Measurements from ENCODE around the gene DUSP9.
"Not testable (repeated sequence)": the region's sequence is repeated elsewhere in the genome, so short reads cannot be mapped to it uniquely, and the experiment has no call there.

DNA sequence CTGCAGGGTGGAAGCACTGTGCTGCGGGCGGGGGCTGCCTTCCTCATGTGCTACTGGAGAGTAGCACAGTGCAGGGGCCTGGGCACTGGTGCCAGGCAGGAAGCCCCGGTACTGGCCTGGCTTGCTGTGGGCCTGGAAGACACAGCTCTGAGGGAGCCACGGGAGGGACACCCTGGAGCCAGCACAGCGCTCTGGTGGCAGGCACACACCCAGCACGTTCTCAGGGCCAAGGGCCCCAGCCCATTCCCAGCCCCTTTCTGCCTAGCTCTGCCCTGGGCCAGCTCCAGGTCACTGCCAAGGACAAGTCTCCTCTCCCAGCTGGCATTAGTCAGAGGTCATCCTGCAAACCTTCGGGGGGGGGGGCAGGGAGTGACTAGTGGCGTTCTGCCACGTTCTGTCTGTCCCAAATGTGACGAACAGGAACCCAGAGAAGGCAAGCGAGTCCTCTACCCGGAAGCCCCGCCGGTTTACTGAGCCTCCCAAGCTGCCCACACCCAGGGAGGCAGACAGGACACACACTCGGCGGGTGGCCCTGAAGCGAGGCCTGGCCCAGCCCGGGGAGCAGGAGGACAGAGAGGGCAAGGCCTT, 52.9 kb downstream of the DUSP9 start:
- TF ChIP-seq, protein P1, sequence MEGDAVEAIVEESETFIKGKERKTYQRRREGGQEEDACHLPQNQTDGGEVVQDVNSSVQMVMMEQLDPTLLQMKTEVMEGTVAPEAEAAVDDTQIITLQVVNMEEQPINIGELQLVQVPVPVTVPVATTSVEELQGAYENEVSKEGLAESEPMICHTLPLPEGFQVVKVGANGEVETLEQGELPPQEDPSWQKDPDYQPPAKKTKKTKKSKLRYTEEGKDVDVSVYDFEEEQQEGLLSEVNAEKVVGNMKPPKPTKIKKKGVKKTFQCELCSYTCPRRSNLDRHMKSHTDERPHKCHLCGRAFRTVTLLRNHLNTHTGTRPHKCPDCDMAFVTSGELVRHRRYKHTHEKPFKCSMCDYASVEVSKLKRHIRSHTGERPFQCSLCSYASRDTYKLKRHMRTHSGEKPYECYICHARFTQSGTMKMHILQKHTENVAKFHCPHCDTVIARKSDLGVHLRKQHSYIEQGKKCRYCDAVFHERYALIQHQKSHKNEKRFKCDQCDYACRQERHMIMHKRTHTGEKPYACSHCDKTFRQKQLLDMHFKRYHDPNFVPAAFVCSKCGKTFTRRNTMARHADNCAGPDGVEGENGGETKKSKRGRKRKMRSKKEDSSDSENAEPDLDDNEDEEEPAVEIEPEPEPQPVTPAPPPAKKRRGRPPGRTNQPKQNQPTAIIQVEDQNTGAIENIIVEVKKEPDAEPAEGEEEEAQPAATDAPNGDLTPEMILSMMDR (IDR thresholded peaks at IDR 0.05; ENCODE audit: poor library complexity, severe bottlenecking): not testable (repeated sequence)
- not testable (repeated sequence) for TF ChIP-seq SMC3 (conservative IDR thresholded peaks at IDR 0.05; ENCODE audit: poor library complexity); TAF1 (IDR thresholded peaks at IDR 0.05; ENCODE audit: low read depth); EP300 (conservative IDR thresholded peaks at IDR 0.05; ENCODE audit: poor library complexity, severe bottlenecking)

Data from neural cell (in vitro differentiated cells).